Measurements from ENCODE around the gene AKNA. TPM values are rescaled to one million over a fixed set of nuclear protein-coding genes. Genes with fewer than 3 reads are reported as not detected.

AKNA gene
- total RNA-seq, 1 experiment from 2014 or later = 20.6 TPM

GRCh38 chr9:114424126-114424525 is 36.3 kb upstream of the AKNA start:
- intact Hi-C loops (cut with micrococcal nuclease) = no loop called here
- H3K4me3 ChIP-seq (replicated peaks in 1 of 2; ENCODE audit: low read depth in 1 of 2, low read length in 2 of 2) = no peak overlapping the region
- H2AFZ ChIP-seq (ENCODE audit: low read depth, low read length, poor library complexity, severe bottlenecking) = no peak overlapping the region
- H3K4me2 ChIP-seq (ENCODE audit: low read length) = no peak overlapping the region
- DNase-seq (ENCODE audit: low read depth, low spot score) (no peak), ATAC-seq (no peak)
- CTCF ChIA-PET = no interaction called here
- H3K36me3 ChIP-seq (ENCODE audit: control insufficient read depth in 1 of 2, insufficient read depth in 2 of 2, low read length in 2 of 2) = no peaks in the 10 kb centered on the region
- RAD21 ChIA-PET (ENCODE audit: low non-redundant PET in 1 of 2, low total read pairs in 2 of 2, uncharacterized antibody in 2 of 2, unreplicated experiment in 2 of 2) = no interaction called here
- H3K9ac ChIP-seq (ENCODE audit: low read length) = no peak overlapping the region
- no TSS peak for BruUV-seq (replicated peaks)
- no peak overlapping the region for H3K27ac ChIP-seq (ENCODE audit: low read depth, low read length)
- POLR2A ChIA-PET = no interaction called here
- H3K27me3 ChIP-seq (ENCODE audit: insufficient read depth, low read length) = no peaks in the 10 kb centered on the region
- H3K4me1 ChIP-seq (ENCODE audit: control insufficient read depth in 1 of 2, insufficient read depth in 2 of 2, low read length in 2 of 2) = no peaks in the 10 kb centered on the region
- H3K9me3 ChIP-seq (ENCODE audit: control insufficient read depth in 1 of 2, insufficient read depth in 1 of 2, low read depth in 1 of 2, low read length in 2 of 2) = no peaks in the 10 kb centered on the region
- TF ChIP-seq EGR1 (IDR thresholded peaks at IDR 0.05; ENCODE audit: low read depth) (no peak), ELF1 (IDR thresholded peaks at IDR 0.05; ENCODE audit: borderline replicate concordance, low read depth) (no peak), CBX3 (IDR thresholded peaks at IDR 0.05; ENCODE audit: low read depth) (no peak), SRF (IDR thresholded peaks at IDR 0.05; ENCODE audit: low read depth) (no peak), YY1 (IDR thresholded peaks at IDR 0.05; ENCODE audit: extremely low read depth, insufficient replicate concordance, low read depth, low read length) (no peak), FOSL1 (IDR thresholded peaks at IDR 0.05; ENCODE audit: low read depth) (no peak), EZH2phosphoT487 (IDR thresholded peaks at IDR 0.05; ENCODE audit: borderline replicate concordance) (no peak), RAD21 (IDR thresholded peaks at IDR 0.05; ENCODE audit: low read depth) (no peak), ZNF274 (IDR thresholded peaks at IDR 0.05; ENCODE audit: low read depth, low read length) (no peak), CTCF (IDR thresholded peaks at IDR 0.05 in 2 of 3, conservative IDR thresholded peaks at IDR 0.05 in 1 of 3; ENCODE audit: borderline replicate concordance in 1 of 3, insufficient read depth in 1 of 3, low read depth in 2 of 3, low read length in 2 of 3) (no peak), REST (IDR thresholded peaks at IDR 0.05; ENCODE audit: low read depth) (no peak), ZBTB33 (IDR thresholded peaks at IDR 0.05; ENCODE audit: extremely low read depth, insufficient replicate concordance, low read length) (no peak), ATF3 (IDR thresholded peaks at IDR 0.05) (no peak), SP1 (IDR thresholded peaks at IDR 0.05; ENCODE audit: low read depth) (no peak), SIN3A (IDR thresholded peaks at IDR 0.05; ENCODE audit: low read depth) (no peak), EZH2 (IDR thresholded peaks at IDR 0.05) (no peak), CEBPB (IDR thresholded peaks at IDR 0.05; ENCODE audit: low read depth) (no peak), JUND (IDR thresholded peaks at IDR 0.05) (no peak), POLR2A (IDR thresholded peaks at IDR 0.05; ENCODE audit: borderline replicate concordance, extremely low read depth, insufficient read depth, insufficient read length) (no peak)
- no peaks in the 10 kb centered on the region for H3K9me2 ChIP-seq (ENCODE audit: insufficient read depth)
- H3K79me2 ChIP-seq (ENCODE audit: insufficient read depth, low read length) = no peaks in the 10 kb centered on the region
- no peaks in the 10 kb centered on the region for H4K20me1 ChIP-seq (ENCODE audit: insufficient read depth)
